HG02938 (cell line): ENCODE results near the gene FES.
"Not testable (repeated sequence)": the region's sequence is repeated elsewhere in the genome, so short reads cannot be mapped to it uniquely, and the experiment has no call there.

Experiments
- ATAC-seq: cut with Tn5 transposase; IDR thresholded peaks from one replicate; pipeline ENCODE4 v1.9.1; 2021; ENCODE audit warnings: mild to moderate bottlenecking, moderate library complexity; ENCODE audit not compliant: unreplicated experiment

FES gene

DNA sequence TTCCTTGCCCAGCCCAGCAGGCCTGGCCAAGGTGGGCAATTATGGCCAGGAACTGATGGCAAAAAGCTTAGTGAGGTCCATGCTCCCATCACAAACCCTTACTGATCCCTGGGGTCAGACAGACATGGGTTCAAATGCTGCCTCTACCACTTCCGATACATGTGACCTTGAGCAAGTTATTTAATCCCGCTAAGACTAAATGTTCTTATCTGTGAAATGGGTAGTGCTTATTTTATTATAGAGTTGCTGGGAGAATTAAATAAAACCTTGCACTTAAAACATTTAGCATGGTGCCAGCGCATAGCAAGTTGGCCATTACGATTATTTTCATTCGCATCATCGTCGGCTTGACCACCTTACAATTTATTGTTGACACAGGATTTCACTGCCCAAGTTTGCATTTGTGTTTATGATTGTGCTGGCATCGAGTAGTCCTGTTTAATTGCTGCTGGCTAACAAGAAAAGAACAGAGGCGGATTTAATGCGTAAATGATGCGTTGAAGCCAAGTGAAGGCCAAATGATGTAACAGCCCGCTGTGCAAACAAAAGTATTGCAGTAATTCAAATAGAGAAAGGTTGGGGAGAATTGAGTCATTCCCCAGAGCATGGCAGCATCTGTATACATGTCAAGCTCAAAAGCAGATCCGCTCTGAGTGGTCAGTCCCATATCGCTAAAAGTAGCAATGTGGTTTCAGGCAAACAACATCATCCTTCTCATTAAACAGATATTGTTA lies 23.2 kb upstream of the FES start:
- ATAC-seq: no peak

- ATAC-seq: no peak
Observed at GRCh38 chr15:90862487-90862886, 21.8 kb upstream of the FES start.

- ATAC-seq: no peak
Observed at GRCh38 chr15:90862964-90863778, 21.1 kb upstream of the FES start.

GRCh38 chr15:90863987-90864386 lies 20.3 kb upstream of the FES start:
- ATAC-seq: no peak

- no peak for ATAC-seq
Observed at GRCh38 chr15:90864507-90864906, 19.8 kb upstream of the FES start.

- ATAC-seq: no peak
Observed at GRCh38 chr15:90865702-90866101, 18.6 kb upstream of the FES start.

DNA sequence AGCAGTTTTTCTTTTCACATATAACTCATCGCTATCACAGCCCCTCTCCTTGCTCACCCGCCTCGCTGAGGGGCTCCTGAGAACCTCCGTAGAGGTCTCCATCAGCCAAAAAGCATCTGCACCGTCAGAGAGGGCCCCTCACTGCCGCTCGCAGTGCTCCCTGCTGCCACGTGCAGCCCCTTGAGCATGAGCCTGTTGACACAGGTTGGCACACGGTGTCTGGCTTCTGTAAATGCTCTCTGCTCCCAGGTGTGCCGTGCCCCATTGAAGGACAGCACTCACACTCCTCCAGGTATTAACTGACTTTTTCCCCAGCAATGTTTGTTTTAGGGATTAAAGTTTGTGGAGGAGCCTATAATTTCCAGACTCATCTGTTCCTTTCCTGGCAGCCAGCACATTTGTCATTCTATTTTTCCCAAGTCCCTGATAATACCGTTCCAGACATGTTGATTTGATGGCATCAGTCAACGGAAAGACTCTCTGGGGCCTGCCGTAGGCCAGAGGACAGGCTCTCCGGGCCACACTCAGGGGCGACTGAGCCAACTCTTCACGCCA lies 18.1 kb upstream of the FES start:
- no peak for ATAC-seq

DNA sequence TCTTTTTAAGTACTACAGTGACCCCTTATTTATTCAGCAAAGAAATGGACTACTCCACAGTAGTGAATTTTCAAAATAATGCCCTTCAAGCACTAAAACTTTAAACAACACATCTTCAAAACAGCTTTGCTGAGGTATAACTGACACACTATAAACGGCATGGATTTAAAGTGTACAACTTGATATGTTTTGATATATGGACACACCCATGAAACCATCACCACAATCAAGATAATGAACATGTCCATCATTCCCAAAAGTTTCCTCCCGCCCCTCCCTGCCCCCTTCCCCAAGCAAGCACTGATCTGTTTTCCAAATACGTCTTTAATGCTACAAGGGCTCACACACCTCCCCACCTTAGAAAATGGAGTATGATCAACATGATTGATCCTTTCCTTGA lies 17.5 kb upstream of the FES start:
- no peak for ATAC-seq

DNA sequence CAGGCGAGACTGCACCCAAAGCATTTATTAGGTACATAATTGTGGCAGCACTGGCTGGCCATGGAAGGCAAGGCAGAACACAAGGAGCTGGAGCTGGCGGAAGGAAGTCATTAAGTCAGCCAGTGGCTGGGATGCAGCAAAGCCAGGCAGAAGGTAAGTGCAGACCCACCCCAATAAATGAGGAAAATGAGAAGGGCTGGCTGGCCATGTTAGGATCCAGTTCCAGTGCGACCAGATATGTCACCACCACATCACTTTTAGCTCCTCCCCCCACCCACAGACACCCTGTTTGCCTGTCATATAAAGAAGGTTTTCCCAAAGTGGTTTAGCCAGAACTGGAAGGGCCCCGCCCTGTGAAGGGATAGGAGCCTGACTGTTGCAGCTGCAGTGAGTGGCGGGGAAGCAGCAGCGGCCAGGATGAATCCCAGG lies 16.0 kb upstream of the FES start, which contains the start of gene FURIN:
FURIN (plus strand) TSS at position 328 of the 429 bp plus-strand sequence. CDS start 7,153 bp downstream, outside the sequence.
- no peak for ATAC-seq

DNA sequence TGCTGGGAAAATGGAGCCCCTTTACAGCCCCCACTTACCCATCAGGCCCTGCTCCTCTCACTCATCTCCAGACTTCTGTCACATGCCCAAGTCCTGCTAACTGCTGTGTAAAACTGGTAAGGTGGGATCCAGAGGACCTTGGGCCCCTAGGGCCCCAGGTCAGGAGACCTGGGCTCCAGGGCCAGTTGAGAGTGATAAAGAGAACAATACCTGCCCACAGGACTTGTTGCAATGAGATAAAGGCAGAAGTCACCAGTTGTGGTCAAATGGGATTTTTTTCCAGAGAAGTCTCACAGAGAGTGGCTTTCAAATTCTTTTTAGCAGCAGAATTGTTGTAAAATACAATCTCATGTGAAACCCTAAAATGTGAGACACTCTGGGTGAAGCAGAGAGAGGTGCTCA lies 15.2 kb upstream of the FES start:
- ATAC-seq: no peak

GRCh38 chr15:90869601-90870353 lies 14.5 kb upstream of the FES start:
- ATAC-seq: no peak

- no peak for ATAC-seq
Observed at GRCh38 chr15:90870354-90871138, 13.8 kb upstream of the FES start.

- ATAC-seq: no peak
Observed at GRCh38 chr15:90871139-90871715, 13.1 kb upstream of the FES start.

DNA sequence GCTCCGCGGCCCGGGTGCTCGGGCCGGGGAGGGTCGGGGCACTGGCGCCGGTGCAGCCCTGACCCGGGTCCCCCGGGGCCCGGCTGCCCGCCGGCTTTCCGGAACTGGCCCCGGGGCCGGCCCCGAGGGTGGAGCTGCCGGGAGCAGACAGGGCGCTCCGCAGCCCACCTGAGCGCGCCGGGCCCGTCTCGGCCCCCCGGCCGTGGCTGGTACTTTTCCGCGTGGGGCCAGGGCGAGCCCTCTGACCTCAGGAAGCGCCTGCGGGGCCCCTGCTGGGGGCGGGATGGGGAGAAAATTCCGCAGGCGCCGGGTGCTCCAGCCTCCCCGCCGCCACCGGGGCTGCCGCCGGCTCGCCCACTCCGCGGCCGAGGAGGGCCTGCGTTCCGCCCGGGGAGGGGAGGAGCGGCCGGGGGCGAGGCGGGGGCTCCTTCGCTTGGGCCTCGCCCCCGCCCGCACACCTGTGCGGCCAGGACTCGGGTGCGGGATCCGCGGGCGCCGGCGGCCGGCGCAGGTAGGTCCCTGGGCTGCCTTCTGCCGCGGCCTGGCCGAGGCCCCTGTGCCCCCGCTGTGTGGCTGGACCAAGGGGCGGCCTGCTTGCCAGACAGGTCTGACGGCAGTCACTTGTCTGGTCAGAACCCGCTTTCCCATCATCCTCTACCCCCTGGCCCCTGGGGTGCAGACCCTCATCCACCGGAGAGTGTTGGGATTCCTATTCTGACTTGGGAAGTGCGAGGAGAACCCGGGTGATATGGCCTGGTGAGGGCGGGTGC lies 12.4 kb upstream of the FES start:
- ATAC-seq: no peak

DNA sequence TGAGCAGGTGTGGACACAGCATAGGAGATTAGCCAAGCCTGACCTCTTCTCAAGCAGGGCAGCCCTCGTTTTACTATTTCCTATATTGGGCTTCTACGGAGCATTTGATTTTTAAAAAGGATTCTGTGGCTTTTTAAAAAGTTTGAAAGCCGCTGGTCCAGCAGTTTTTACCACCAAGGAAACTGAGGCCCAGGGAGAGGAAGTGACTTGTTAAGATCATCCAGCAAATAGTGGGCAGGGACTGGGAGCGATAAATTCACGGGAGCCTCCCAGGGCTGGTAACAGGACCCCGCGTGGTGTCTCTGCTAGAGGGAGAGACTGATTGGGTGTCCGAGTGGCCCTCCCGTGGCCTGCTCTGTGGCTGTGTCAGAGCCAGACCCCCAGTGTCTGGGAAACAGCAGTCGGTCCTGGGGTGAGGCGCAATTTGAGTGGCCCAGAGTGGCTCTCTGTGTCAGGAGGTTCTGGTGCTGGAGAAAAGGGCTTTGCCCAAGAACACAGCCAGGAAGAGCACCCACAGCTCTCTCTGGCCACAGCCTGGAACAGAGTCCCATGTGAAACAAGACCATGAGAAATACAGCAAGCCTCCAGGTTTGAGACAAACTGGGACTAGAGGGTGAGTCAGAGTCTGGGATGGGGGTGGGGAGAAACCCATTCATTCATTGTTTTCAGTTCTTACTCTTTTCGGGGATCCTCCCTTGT lies 11.7 kb upstream of the FES start:
- ATAC-seq: no peak

- no peak for ATAC-seq
Observed at GRCh38 chr15:90873488-90873997, 10.8 kb upstream of the FES start.

GRCh38 chr15:90873998-90874605 lies 10.2 kb upstream of the FES start:
- no peak for ATAC-seq

- not testable (repeated sequence) for ATAC-seq
Observed at GRCh38 chr15:90874986-90875385, 9.3 kb upstream of the FES start.
